Peyer's patch (tissue), 4 donors: Measurements from ENCODE around the gene ZNRF3.

Experiments used
- POLR2A ChIP-seq, 2 donors: fragments of 450-650 bp; IDR thresholded peaks; one replicate each; pipeline ENCODE4 v1.5.1; 2017; ENCODE audit warnings: antibody characterized with exemption in 2 of 2, mild to moderate bottlenecking in 2 of 2, moderate library complexity in 2 of 2
- TF ChIP-seq, protein P1 (sequence below), 6 experiments: fragments of 450-650 bp in 4 of 6; fragments of 200-600 bp in 2 of 6; sonication (generic) in 1 of 6; IDR thresholded peaks; one replicate each; pipeline ENCODE4 v1.5.1; 2017 to 2019; ENCODE audit warnings: antibody characterized with exemption in 6 of 6, mild to moderate bottlenecking in 3 of 6, moderate library complexity in 1 of 6

DNA sequence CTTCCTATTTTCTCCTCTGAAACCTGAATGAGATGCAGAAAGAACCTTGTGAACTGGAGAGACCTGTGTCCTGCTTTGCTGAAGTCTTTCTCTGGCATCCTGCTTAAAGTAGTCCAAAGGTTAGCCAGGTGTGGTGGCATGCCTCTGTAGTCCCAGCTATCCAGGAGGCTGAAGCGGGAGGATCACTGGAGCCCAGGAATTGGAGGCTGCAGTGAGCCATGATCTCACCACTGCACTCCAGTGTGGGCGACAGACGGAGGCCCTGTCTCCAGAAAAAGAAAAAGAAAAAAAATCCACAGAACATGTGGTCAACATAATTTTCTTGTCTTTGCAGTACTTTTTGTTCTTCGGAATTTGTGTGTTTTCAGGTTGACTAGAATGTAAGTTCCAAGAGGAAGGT is 187.1 kb downstream of the ZNRF3 start:
- TF ChIP-seq, protein P1, sequence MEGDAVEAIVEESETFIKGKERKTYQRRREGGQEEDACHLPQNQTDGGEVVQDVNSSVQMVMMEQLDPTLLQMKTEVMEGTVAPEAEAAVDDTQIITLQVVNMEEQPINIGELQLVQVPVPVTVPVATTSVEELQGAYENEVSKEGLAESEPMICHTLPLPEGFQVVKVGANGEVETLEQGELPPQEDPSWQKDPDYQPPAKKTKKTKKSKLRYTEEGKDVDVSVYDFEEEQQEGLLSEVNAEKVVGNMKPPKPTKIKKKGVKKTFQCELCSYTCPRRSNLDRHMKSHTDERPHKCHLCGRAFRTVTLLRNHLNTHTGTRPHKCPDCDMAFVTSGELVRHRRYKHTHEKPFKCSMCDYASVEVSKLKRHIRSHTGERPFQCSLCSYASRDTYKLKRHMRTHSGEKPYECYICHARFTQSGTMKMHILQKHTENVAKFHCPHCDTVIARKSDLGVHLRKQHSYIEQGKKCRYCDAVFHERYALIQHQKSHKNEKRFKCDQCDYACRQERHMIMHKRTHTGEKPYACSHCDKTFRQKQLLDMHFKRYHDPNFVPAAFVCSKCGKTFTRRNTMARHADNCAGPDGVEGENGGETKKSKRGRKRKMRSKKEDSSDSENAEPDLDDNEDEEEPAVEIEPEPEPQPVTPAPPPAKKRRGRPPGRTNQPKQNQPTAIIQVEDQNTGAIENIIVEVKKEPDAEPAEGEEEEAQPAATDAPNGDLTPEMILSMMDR (IDR thresholded peaks at IDR 0.05) = no peak
- TF ChIP-seq POLR2A (IDR thresholded peaks at IDR 0.05) = no peak
